ENCODE results near the gene PDP2. TPM values are rescaled to one million over a fixed set of nuclear protein-coding genes. Genes with fewer than 3 reads are reported as not detected.

PDP2 gene
- total RNA-seq, 2 experiments from 2014 or later: 24.2 to 26.9 TPM

DNA sequence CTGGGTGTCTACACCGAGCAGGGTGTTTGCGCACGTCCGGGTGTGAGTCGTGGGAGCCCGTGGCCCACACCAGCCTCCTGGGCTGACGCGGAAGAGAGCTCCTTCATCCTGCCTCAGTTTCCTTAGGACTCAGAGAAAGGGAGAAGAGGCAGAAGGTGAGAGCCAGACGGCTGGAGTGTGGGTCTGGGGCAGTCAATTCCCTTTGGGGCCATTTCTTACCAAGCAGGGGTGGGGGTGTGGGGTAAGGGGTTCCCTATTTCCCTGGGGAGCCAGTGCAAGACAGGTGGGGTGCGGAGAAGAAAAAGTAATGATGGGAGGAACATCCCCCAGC, 35.3 kb upstream of the PDP2 start:
- H3K27ac Mint-ChIP-seq: no peak overlapping the region
- H3K27me3 Mint-ChIP-seq (ENCODE audit: low read depth): peaks cover 44% of the 10 kb centered on the region
- CTCF ChIA-PET: interaction anchor here (3.2 to 12.5 kb wide), 2 partner anchors 14 to 23 kb away, joined by 16 to 107 read pairs; partner anchors contain the start of gene NAE1
- H3K36me3 Mint-ChIP-seq (ENCODE audit: low read depth): no peaks in the 10 kb centered on the region
- no peak for DNase-seq
- H3K4me1 Mint-ChIP-seq (ENCODE audit: low read depth): peaks cover 25% of the 10 kb centered on the region
- H3K4me3 Mint-ChIP-seq: no peak overlapping the region
- POLR2A ChIA-PET: interaction anchor here (1.6 kb wide), 1 partner anchor 30 kb away, joined by 4 read pairs; no protein-coding TSS in a partner anchor
- no peak for ATAC-seq
- no peaks in the 10 kb centered on the region for H3K9me3 Mint-ChIP-seq (ENCODE audit: insufficient read depth)

DNA sequence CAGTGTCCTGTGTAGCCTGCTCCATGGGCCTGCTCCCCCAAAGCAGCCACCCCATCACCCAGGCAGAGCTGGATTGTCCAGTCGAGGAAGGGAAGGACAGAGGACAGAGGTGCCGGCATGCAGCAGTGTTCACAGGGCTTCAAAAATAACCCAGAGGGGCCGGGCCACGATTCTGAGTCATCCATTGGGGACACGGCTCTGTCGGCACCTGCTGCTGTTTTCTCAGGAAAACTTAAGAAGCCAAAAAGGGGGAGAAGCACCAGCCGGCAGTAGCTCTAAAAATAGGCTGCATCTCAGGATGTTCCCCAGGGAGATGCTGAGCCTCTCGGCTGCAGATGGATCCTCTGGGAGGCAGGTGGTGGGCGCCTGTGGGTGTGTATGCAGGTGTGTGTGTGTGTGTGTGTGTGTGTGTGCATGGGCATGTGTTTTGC, 34.5 kb upstream of the PDP2 start:
- H3K9me3 Mint-ChIP-seq (ENCODE audit: insufficient read depth): no peaks in the 10 kb centered on the region
- H3K4me3 Mint-ChIP-seq: no peak overlapping the region
- H3K36me3 Mint-ChIP-seq (ENCODE audit: low read depth): no peaks in the 10 kb centered on the region
- POLR2A ChIA-PET: interaction anchor here (1.6 kb wide), 1 partner anchor 29 kb away, joined by 4 read pairs; no protein-coding TSS in a partner anchor
- CTCF ChIA-PET: interaction anchor here (3.2 to 12.5 kb wide), 2 partner anchors 15 to 22 kb away, joined by 16 to 107 read pairs; partner anchors contain the start of gene NAE1
- H3K4me1 Mint-ChIP-seq (ENCODE audit: low read depth): peaks cover 25% of the 10 kb centered on the region
- ATAC-seq (no peak), DNase-seq (no peak)
- H3K27ac Mint-ChIP-seq: no peak overlapping the region
- H3K27me3 Mint-ChIP-seq (ENCODE audit: low read depth): peaks cover 42% of the 10 kb centered on the region

GRCh38 chr16:66846266-66846665, 34.0 kb upstream of the PDP2 start:
- H3K4me3 Mint-ChIP-seq: no peak overlapping the region
- H3K9me3 Mint-ChIP-seq (ENCODE audit: insufficient read depth): no peaks in the 10 kb centered on the region
- ATAC-seq (no peak), DNase-seq (no peak)
- no peak overlapping the region for H3K27ac Mint-ChIP-seq
- H3K27me3 Mint-ChIP-seq (ENCODE audit: low read depth): peaks cover 40% of the 10 kb centered on the region
- no peaks in the 10 kb centered on the region for H3K36me3 Mint-ChIP-seq (ENCODE audit: low read depth)
- peaks cover 25% of the 10 kb centered on the region for H3K4me1 Mint-ChIP-seq (ENCODE audit: low read depth)
- ChIA-PET CTCF (interaction anchor here (0.9 to 12.5 kb wide), 4 partner anchors 15 to 195 kb away, joined by 3 to 107 read pairs (median 20); partner anchors contain the start of gene NAE1), POLR2A (interaction anchor here (0.6 to 1.6 kb wide), 2 partner anchors 28 to 180 kb away, joined by 3 to 4 read pairs; no protein-coding TSS in a partner anchor)

DNA sequence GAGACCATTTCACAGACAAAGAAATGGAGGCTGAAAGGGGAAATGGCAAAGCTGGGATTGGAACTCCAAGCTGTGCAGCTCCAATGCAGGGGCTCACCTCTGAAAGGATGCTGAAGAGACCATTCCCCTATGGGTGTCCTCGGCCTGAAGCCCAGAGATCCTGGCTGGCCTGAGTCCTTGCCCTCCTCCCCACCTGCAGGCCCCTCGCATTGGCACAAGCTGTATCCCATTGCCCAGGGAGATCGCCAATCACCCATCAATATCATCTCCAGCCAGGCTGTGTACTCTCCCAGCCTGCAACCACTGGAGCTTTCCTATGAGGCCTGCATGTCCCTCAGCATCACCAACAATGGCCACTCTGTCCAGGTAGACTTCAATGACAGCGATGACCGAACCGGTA, 33.5 kb upstream of the PDP2 start:
- no peak for DNase-seq
- H3K36me3 Mint-ChIP-seq (ENCODE audit: low read depth): no peaks in the 10 kb centered on the region
- no peak overlapping the region for H3K27ac Mint-ChIP-seq
- ChIA-PET POLR2A (interaction anchor here (0.6 to 1.6 kb wide), 2 partner anchors 28 to 180 kb away, joined by 3 to 4 read pairs; no protein-coding TSS in a partner anchor), CTCF (interaction anchor here (0.9 to 12.5 kb wide), 3 partner anchors 16 to 196 kb away, joined by 3 to 107 read pairs (median 24); partner anchors contain the start of gene NAE1)
- no peak overlapping the region for H3K4me3 Mint-ChIP-seq
- H3K4me1 Mint-ChIP-seq (ENCODE audit: low read depth): peaks cover 26% of the 10 kb centered on the region
- H3K27me3 Mint-ChIP-seq (ENCODE audit: low read depth): peaks cover 37% of the 10 kb centered on the region
- no peak for ATAC-seq
- no peaks in the 10 kb centered on the region for H3K9me3 Mint-ChIP-seq (ENCODE audit: insufficient read depth)

DNA sequence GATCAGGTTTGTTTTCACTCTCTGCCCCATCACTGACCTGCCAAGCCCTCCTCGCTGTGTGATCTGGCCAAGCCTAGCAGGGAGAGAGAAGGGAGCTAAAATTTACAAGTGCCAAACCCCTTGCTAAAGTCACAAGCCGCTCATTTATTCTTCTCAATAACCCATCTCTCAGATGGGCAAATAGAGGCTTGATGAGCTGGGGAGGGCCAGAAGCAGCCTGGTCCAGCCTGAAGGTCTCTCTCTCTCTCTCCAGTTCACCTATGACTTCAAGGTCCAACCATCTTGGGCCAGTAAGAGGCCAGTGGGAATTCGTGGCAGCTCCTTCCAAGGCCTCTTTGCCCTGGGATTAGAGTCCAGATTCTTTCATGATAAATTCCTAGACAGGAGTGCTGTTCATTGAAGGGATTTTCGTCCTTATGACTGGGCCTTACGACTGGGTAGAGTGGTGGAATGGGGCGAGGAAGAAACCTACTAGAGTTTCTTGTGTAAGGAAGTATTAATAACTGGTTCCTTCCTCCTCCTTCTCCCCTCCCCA, 32.7 kb upstream of the PDP2 start:
- ChIA-PET CTCF (interaction anchor here (1.3 to 12.5 kb wide), 5 partner anchors 17 to 25 kb away, joined by 3 to 107 read pairs (median 11); partner anchors contain the start of gene NAE1), POLR2A (no interaction called here)
- H3K27ac Mint-ChIP-seq: no peak overlapping the region
- no peak for ATAC-seq
- H3K9me3 Mint-ChIP-seq (ENCODE audit: insufficient read depth): no peaks in the 10 kb centered on the region
- H3K4me1 Mint-ChIP-seq (ENCODE audit: low read depth): peaks cover 27% of the 10 kb centered on the region
- H3K27me3 Mint-ChIP-seq (ENCODE audit: low read depth): peaks cover 34% of the 10 kb centered on the region
- no peak overlapping the region for H3K4me3 Mint-ChIP-seq
- DNase-seq: no peak
- no peaks in the 10 kb centered on the region for H3K36me3 Mint-ChIP-seq (ENCODE audit: low read depth)

- DNase-seq: no peak
- no peaks in the 10 kb centered on the region for H3K9me3 Mint-ChIP-seq (ENCODE audit: insufficient read depth)
- no peak for ATAC-seq
- CTCF ChIA-PET: interaction anchor here (1.3 to 12.5 kb wide), 5 partner anchors 17 to 25 kb away, joined by 3 to 107 read pairs (median 11); partner anchors contain the start of gene NAE1
- no peaks in the 10 kb centered on the region for H3K36me3 Mint-ChIP-seq (ENCODE audit: low read depth)
- no peak overlapping the region for H3K27ac Mint-ChIP-seq
- POLR2A ChIA-PET: interaction anchor here (0.5 kb wide), 1 partner anchor 32 kb away, joined by 3 read pairs; no protein-coding TSS in a partner anchor
- peaks cover 28% of the 10 kb centered on the region for H3K27me3 Mint-ChIP-seq (ENCODE audit: low read depth)
- H3K4me3 Mint-ChIP-seq: no peak overlapping the region
- peaks cover 31% of the 10 kb centered on the region for H3K4me1 Mint-ChIP-seq (ENCODE audit: low read depth)
Observed at GRCh38 chr16:66848172-66848571, 32.1 kb upstream of the PDP2 start.

- Mint-ChIP-seq H3K27ac (no peak overlapping the region), H3K4me3 (no peak overlapping the region), H3K9me3 (ENCODE audit: insufficient read depth) (no peaks in the 10 kb centered on the region), H3K27me3 (ENCODE audit: low read depth) (peaks cover 19% of the 10 kb centered on the region), H3K36me3 (ENCODE audit: low read depth) (no peaks in the 10 kb centered on the region), H3K4me1 (ENCODE audit: low read depth) (peaks cover 29% of the 10 kb centered on the region)
- no peak for DNase-seq
- ChIA-PET CTCF (interaction anchor here (1.1 to 12.5 kb wide), 5 partner anchors 18 to 121 kb away, joined by 3 to 107 read pairs (median 11); partner anchors contain the start of gene NAE1), POLR2A (interaction anchor here (0.5 kb wide), 1 partner anchor 26 kb away, joined by 5 read pairs; no protein-coding TSS in a partner anchor)
- ATAC-seq: no peak
Observed at GRCh38 chr16:66849021-66849420, 31.3 kb upstream of the PDP2 start.

- Mint-ChIP-seq H3K27me3 (ENCODE audit: low read depth) (peaks cover 19% of the 10 kb centered on the region), H3K9me3 (ENCODE audit: insufficient read depth) (no peaks in the 10 kb centered on the region)
- no peak for ATAC-seq
Observed at GRCh38 chr16:66849549-66849948, 30.8 kb upstream of the PDP2 start.

GRCh38 chr16:66850115-66850815, 30.1 kb upstream of the PDP2 start:
- H3K27me3 Mint-ChIP-seq (ENCODE audit: low read depth): peaks cover 14% of the 10 kb centered on the region
- H3K27ac Mint-ChIP-seq: no peak overlapping the region
- DNase-seq (no peak), ATAC-seq (no peak)
- H3K4me1 Mint-ChIP-seq (ENCODE audit: low read depth): peaks cover 24% of the 10 kb centered on the region
- H3K4me3 Mint-ChIP-seq: no peak overlapping the region
- no peaks in the 10 kb centered on the region for H3K36me3 Mint-ChIP-seq (ENCODE audit: low read depth)
- H3K9me3 Mint-ChIP-seq (ENCODE audit: insufficient read depth): no peaks in the 10 kb centered on the region
- POLR2A ChIA-PET: interaction anchor here (0.5 kb wide), 1 partner anchor 18 kb away, joined by 3 read pairs; no protein-coding TSS in a partner anchor
- CTCF ChIA-PET: interaction anchor here (1.4 to 12.5 kb wide), 3 partner anchors 17 to 23 kb away, joined by 6 to 107 read pairs (median 11); partner anchors contain the start of gene NAE1

More at GRCh38 chr16:66849549-66849948, 30.8 kb upstream of the PDP2 start:
- H3K36me3 Mint-ChIP-seq (ENCODE audit: low read depth): no peaks in the 10 kb centered on the region
- peaks cover 28% of the 10 kb centered on the region for H3K4me1 Mint-ChIP-seq (ENCODE audit: low read depth)
- H3K4me3 Mint-ChIP-seq: no peak overlapping the region
- ChIA-PET POLR2A (interaction anchor here (0.5 kb wide), 1 partner anchor 26 kb away, joined by 5 read pairs; no protein-coding TSS in a partner anchor), CTCF (interaction anchor here (1.1 to 12.5 kb wide), 4 partner anchors 18 to 122 kb away, joined by 4 to 107 read pairs (median 18); partner anchors contain the start of gene NAE1)
- H3K27ac Mint-ChIP-seq: no peak overlapping the region
- no peak for DNase-seq

- no peak overlapping the region for H3K4me3 Mint-ChIP-seq
- H3K9me3 Mint-ChIP-seq (ENCODE audit: insufficient read depth): no peaks in the 10 kb centered on the region
- ChIA-PET CTCF (interaction anchor here (1.4 to 12.5 kb wide), 2 partner anchors 16 to 20 kb away, joined by 6 to 107 read pairs; partner anchors contain the start of gene NAE1), POLR2A (no interaction called here)
- peaks cover 4% of the 10 kb centered on the region for H3K27me3 Mint-ChIP-seq (ENCODE audit: low read depth)
- H3K27ac Mint-ChIP-seq: no peak overlapping the region
- DNase-seq (no peak), ATAC-seq (no peak)
- peaks cover 22% of the 10 kb centered on the region for H3K4me1 Mint-ChIP-seq (ENCODE audit: low read depth)
- H3K36me3 Mint-ChIP-seq (ENCODE audit: low read depth): no peaks in the 10 kb centered on the region
Observed at GRCh38 chr16:66851166-66851964, 28.9 kb upstream of the PDP2 start.
